ENCODE measurements around the gene CBFA2T3. TPM values are rescaled to one million over a fixed set of nuclear protein-coding genes. Genes with fewer than 3 reads are reported as not detected.

Gene CBFA2T3
- total RNA-seq, 1 experiment from 2014 or later, result not detected

DNA sequence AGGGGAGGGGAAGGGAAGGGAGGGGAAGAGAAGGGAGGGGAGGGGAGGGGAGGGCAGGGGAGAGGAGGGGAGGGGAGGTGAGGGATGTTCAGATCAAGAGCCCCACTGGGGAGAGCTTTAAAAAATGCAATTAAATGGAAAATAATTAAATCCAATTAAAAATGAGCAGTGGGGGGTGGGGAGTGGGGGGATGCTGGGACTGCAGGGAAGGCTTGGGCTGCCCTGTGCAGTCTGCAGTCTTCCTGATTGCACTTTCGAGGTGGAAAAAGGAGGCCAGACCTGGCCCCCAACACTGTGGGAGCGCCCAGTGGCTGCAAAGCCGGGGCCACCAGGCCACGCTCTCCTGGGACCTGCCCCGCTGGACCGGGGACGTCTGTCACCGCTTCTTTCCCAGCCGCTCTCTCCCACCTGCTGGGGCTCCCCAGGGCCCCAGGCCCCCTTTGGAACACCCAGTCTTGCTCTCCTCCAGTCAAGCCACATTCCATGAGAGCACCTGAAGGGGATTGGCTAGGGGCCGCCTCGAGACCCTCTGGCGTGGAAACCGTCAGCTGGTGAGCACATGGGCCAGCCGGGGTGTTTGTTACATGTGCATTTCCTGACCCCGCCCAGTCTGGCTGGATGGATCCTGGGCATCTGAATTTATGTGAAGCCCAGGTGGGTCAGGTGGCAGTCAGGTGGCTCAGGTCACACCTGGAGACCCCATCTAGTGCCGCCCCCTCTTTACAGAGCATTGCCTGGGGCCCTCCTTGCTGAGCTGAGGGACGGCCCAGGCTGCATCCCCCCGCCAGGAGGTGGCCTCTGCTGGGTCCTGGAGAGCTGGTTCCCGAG lies 37.6 kb upstream of the CBFA2T3 start:
- no peak overlapping the region for H3K9ac ChIP-seq (ENCODE audit: low read length)
- H2AFZ ChIP-seq (ENCODE audit: low read length), result no peak overlapping the region
- H3K36me3 ChIP-seq (ENCODE audit: insufficient read depth, low read length), result no peaks in the 10 kb centered on the region
- 0 out of 2 replicates have a peak, but pooled peaks cover 3% of the 10 kb centered on the region for H4K20me1 ChIP-seq (ENCODE audit: insufficient read depth, low read depth, low read length)
- DNase-seq, result no peak
- no peaks in the 10 kb centered on the region for H3K4me1 ChIP-seq (ENCODE audit: low read length)
- H3K27ac ChIP-seq (ENCODE audit: low read length), result no peak overlapping the region
- no peaks in the 10 kb centered on the region for H3K79me2 ChIP-seq (ENCODE audit: low read length)
- H3K9me3 ChIP-seq (ENCODE audit: low read length), result no peaks in the 10 kb centered on the region
- H3K4me3 ChIP-seq (ENCODE audit: low read length), result no peak overlapping the region
- no peak overlapping the region for H3K4me2 ChIP-seq (ENCODE audit: low read depth, low read length, poor library complexity, severe bottlenecking)
- H3K27me3 ChIP-seq (ENCODE audit: low read length), result no peaks in the 10 kb centered on the region
- H3K9me2 ChIP-seq (replicated peaks; ENCODE audit: insufficient read depth, low read length), result no peaks in the 10 kb centered on the region

- Histone ChIP-seq H3K9ac (ENCODE audit: low read length) (no peak overlapping the region), H3K27me3 (ENCODE audit: low read length) (no peaks in the 10 kb centered on the region), H3K36me3 (ENCODE audit: insufficient read depth, low read length) (no peaks in the 10 kb centered on the region), H3K79me2 (ENCODE audit: low read length) (no peaks in the 10 kb centered on the region), H3K4me2 (ENCODE audit: low read depth, low read length, poor library complexity, severe bottlenecking) (no peak overlapping the region), H3K4me3 (ENCODE audit: low read length) (no peak overlapping the region), H3K9me2 (replicated peaks; ENCODE audit: insufficient read depth, low read length) (no peaks in the 10 kb centered on the region), H3K9me3 (ENCODE audit: low read length) (no peaks in the 10 kb centered on the region), H2AFZ (ENCODE audit: low read length) (no peak overlapping the region), H3K4me1 (ENCODE audit: low read length) (no peaks in the 10 kb centered on the region), H4K20me1 (ENCODE audit: insufficient read depth, low read depth, low read length) (0 out of 2 replicates have a peak, but pooled peaks cover 3% of the 10 kb centered on the region), H3K27ac (ENCODE audit: low read length) (no peak overlapping the region)
- DNase-seq, result no peak
Observed at GRCh38 chr16:89013692-89014402, 36.8 kb upstream of the CBFA2T3 start.

- Histone ChIP-seq H4K20me1 (ENCODE audit: insufficient read depth, low read depth, low read length) (0 out of 2 replicates have a peak, but pooled peaks cover 3% of the 10 kb centered on the region), H2AFZ (ENCODE audit: low read length) (no peak overlapping the region), H3K4me3 (ENCODE audit: low read length) (no peak overlapping the region), H3K27me3 (ENCODE audit: low read length) (no peaks in the 10 kb centered on the region), H3K4me2 (ENCODE audit: low read depth, low read length, poor library complexity, severe bottlenecking) (no peak overlapping the region), H3K9me2 (replicated peaks; ENCODE audit: insufficient read depth, low read length) (no peaks in the 10 kb centered on the region), H3K27ac (ENCODE audit: low read length) (no peak overlapping the region), H3K36me3 (ENCODE audit: insufficient read depth, low read length) (no peaks in the 10 kb centered on the region), H3K79me2 (ENCODE audit: low read length) (no peaks in the 10 kb centered on the region), H3K4me1 (ENCODE audit: low read length) (no peaks in the 10 kb centered on the region), H3K9me3 (ENCODE audit: low read length) (no peaks in the 10 kb centered on the region), H3K9ac (ENCODE audit: low read length) (no peak overlapping the region)
- DNase-seq, result no peak
Observed at GRCh38 chr16:89013111-89013510, 36.1 kb upstream of the CBFA2T3 start.

DNA sequence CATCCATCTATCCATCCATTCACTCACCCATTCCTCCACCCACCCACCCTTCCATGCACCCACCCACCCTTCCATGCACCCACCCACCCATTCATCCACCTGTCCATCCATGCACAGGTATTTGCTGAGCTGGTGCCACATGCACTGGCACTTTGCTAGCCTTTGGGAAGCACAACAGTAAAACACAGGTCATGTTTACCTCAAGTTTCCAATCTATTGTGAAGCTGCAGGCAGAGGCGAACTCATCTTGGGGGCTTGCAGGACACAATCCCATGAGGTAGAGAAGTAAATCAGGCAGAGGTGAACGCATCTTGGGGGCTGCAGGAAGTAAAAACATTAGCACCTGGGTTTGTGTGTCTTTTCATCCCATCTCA lies 35.6 kb upstream of the CBFA2T3 start:
- Histone ChIP-seq H3K4me3 (ENCODE audit: low read length) (no peak overlapping the region), H3K9me2 (replicated peaks; ENCODE audit: insufficient read depth, low read length) (no peaks in the 10 kb centered on the region), H3K9ac (ENCODE audit: low read length) (no peak overlapping the region), H3K4me1 (ENCODE audit: low read length) (no peaks in the 10 kb centered on the region), H3K36me3 (ENCODE audit: insufficient read depth, low read length) (no peaks in the 10 kb centered on the region), H4K20me1 (ENCODE audit: insufficient read depth, low read depth, low read length) (0 out of 2 replicates have a peak, but pooled peaks cover 3% of the 10 kb centered on the region), H3K27me3 (ENCODE audit: low read length) (no peaks in the 10 kb centered on the region), H3K79me2 (ENCODE audit: low read length) (no peaks in the 10 kb centered on the region), H3K9me3 (ENCODE audit: low read length) (no peaks in the 10 kb centered on the region), H2AFZ (ENCODE audit: low read length) (no peak overlapping the region), H3K27ac (ENCODE audit: low read length) (no peak overlapping the region), H3K4me2 (ENCODE audit: low read depth, low read length, poor library complexity, severe bottlenecking) (no peak overlapping the region)
- DNase-seq, result no peak

DNA sequence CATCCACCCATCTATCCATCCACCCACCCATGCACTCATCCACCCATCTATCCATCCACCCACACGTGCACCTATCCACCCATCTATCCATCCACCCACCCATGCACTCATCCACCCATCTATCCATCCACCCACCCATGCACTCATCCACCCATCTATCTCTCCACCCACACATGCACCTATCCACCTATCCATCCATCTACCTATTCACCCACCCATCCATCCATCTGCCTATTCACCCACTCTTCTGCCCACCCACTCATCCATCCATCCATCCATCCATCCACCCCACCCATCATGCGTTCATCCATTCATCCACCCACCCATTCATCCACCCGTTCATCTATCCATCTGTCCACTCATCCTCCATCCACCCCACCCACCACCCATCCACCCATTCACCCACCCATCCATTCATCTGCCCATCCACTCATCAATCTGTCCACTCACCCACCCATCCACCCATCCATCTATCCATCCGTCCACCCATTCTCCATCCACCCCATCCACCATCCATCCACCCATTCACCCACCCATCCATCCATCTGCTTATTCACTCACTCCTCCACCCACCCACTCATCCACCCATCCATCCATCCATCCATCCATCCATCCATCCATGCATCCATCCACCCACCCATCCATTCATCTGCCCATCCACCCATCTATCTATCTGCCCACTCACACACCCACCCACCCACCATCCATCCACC lies 35.1 kb upstream of the CBFA2T3 start:
- no peak overlapping the region for H3K27ac ChIP-seq (ENCODE audit: low read length)

GRCh38 chr16:89010210-89010925 lies 33.4 kb upstream of the CBFA2T3 start:
- Histone ChIP-seq H3K4me1 (ENCODE audit: low read length) (no peaks in the 10 kb centered on the region), H3K79me2 (ENCODE audit: low read length) (no peaks in the 10 kb centered on the region), H3K36me3 (ENCODE audit: insufficient read depth, low read length) (no peaks in the 10 kb centered on the region), H3K27ac (ENCODE audit: low read length) (no peak overlapping the region), H4K20me1 (ENCODE audit: insufficient read depth, low read depth, low read length) (0 out of 2 replicates have a peak, but pooled peaks cover 3% of the 10 kb centered on the region), H2AFZ (ENCODE audit: low read length) (no peak overlapping the region), H3K9ac (ENCODE audit: low read length) (no peak overlapping the region), H3K27me3 (ENCODE audit: low read length) (no peaks in the 10 kb centered on the region), H3K9me3 (ENCODE audit: low read length) (no peaks in the 10 kb centered on the region), H3K4me3 (ENCODE audit: low read length) (no peak overlapping the region), H3K9me2 (replicated peaks; ENCODE audit: insufficient read depth, low read length) (no peaks in the 10 kb centered on the region), H3K4me2 (ENCODE audit: low read depth, low read length, poor library complexity, severe bottlenecking) (no peak overlapping the region)
- no peak for DNase-seq

More for the DNA sequence above, 35.1 kb upstream of the CBFA2T3 start:
- Histone ChIP-seq H3K36me3 (ENCODE audit: insufficient read depth, low read length) (no peaks in the 10 kb centered on the region), H4K20me1 (ENCODE audit: insufficient read depth, low read depth, low read length) (0 out of 2 replicates have a peak, but pooled peaks cover 3% of the 10 kb centered on the region), H3K9me2 (replicated peaks; ENCODE audit: insufficient read depth, low read length) (no peaks in the 10 kb centered on the region), H3K79me2 (ENCODE audit: low read length) (no peaks in the 10 kb centered on the region), H2AFZ (ENCODE audit: low read length) (no peak overlapping the region), H3K9me3 (ENCODE audit: low read length) (no peaks in the 10 kb centered on the region), H3K4me1 (ENCODE audit: low read length) (no peaks in the 10 kb centered on the region), H3K9ac (ENCODE audit: low read length) (no peak overlapping the region), H3K27me3 (ENCODE audit: low read length) (no peaks in the 10 kb centered on the region), H3K4me3 (ENCODE audit: low read length) (no peak overlapping the region), H3K4me2 (ENCODE audit: low read depth, low read length, poor library complexity, severe bottlenecking) (no peak overlapping the region)
- no peak for DNase-seq

- no peaks in the 10 kb centered on the region for H3K79me2 ChIP-seq (ENCODE audit: low read length)
- no peaks in the 10 kb centered on the region; the same call in 1 of the 2 replicates for H3K4me1 ChIP-seq (ENCODE audit: low read length)
- no peaks in the 10 kb centered on the region for H3K27me3 ChIP-seq (ENCODE audit: low read length)
- H3K27ac ChIP-seq (ENCODE audit: low read length), result no peak overlapping the region
- DNase-seq, result peak; percentile 76
- no peaks in the 10 kb centered on the region for H3K9me3 ChIP-seq (ENCODE audit: low read length)
- H3K4me3 ChIP-seq (ENCODE audit: low read length), result no peak overlapping the region
- no peaks in the 10 kb centered on the region for H3K9me2 ChIP-seq (replicated peaks; ENCODE audit: insufficient read depth, low read length)
- H2AFZ ChIP-seq (ENCODE audit: low read length), result no peak overlapping the region
- H3K9ac ChIP-seq (ENCODE audit: low read length), result no peak overlapping the region
- H3K36me3 ChIP-seq (ENCODE audit: insufficient read depth, low read length), result no peaks in the 10 kb centered on the region
- no peak overlapping the region for H3K4me2 ChIP-seq (ENCODE audit: low read depth, low read length, poor library complexity, severe bottlenecking)
- H4K20me1 ChIP-seq (ENCODE audit: insufficient read depth, low read depth, low read length), result 0 out of 2 replicates have a peak, but pooled peaks cover 3% of the 10 kb centered on the region
Observed at GRCh38 chr16:89009343-89010209, 32.6 kb upstream of the CBFA2T3 start.
